Lower leg skin (tissue), 4 donors: ENCODE measurements around the gene FERMT1. TPM values are rescaled to one million over a fixed set of nuclear protein-coding genes. Genes with fewer than 3 reads are reported as not detected.

ENCODE experiments used
- DNase-seq, 2 donors: peaks; one replicate each; pipeline ENCODE4 v3.0.0-alpha.2; 2019; ENCODE audit warnings: low spot score in 2 of 2
- H3K4me3 ChIP-seq: fragments of 200-600 bp; sonication (generic); 2 replicates; pipeline ENCODE4 v1.5.1; 2017; ENCODE audit warnings: mild to moderate bottlenecking, low read depth; ENCODE audit not compliant: poor library complexity, severe bottlenecking
- POLR2A ChIP-seq, 2 donors: fragments of 450-650 bp; IDR thresholded peaks; one replicate each; pipeline ENCODE4 v1.6.1; 2016 to 2017; ENCODE audit warnings: antibody characterized with exemption in 2 of 2, mild to moderate bottlenecking in 1 of 2, moderate library complexity in 1 of 2
- WGBS, 2 donors: methylation state at CpG; one replicate each; pipeline ENCODE4 v1.1.5; 2018; 5-methylcytosine and 5-hydroxymethylcytosine counted together
- intact Hi-C: fragments of 100-400 bp; cut with DNase I; formaldehyde crosslinking; loops from one replicate; pipeline ENCODE4 v1.15.0; 2023; ENCODE audit warnings: low total_unique reads
- total RNA-seq, 4 donors: library from RNA; depleted of rRNA; stranded (reverse); fragments of >200 nt; gene quantifications; one replicate each; pipeline ENCODE4 v1.1.0, GENCODE V29; 2016
- TF ChIP-seq, protein P1 (sequence below), 3 donors: fragments of 450-650 bp; IDR thresholded peaks; one replicate each; pipeline ENCODE4 v1.5.1; 2016; ENCODE audit warnings: antibody characterized with exemption in 3 of 3, mild to moderate bottlenecking in 3 of 3, moderate library complexity in 2 of 3

Gene FERMT1
- total RNA-seq, 4 donors from 2014 or later, result 24.2 to 33.0 (median 27.8) TPM

DNA sequence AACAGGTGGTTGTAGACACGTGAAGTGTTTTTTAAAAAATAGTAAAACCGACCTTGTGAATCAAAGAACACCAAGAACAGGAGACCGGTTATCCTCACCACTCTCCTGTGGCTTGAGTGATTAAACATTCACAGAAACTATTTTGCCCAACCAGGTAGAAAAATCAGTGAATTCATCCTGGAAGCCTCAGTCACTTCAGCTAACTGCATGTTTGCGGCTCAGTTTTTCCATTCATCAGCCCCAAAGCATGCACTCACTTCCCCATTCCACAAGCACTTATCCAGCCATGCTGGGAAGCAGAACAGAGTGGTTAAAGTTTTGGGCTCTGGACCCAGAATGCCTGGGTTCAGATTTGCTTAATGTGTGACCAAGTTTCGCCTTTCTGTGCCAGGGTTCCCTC is 71.3 kb downstream of the FERMT1 start:
- no peak overlapping the region for H3K4me3 ChIP-seq
- DNase-seq, result no peak
- intact Hi-C loops, result no loop called here
- 49 to 53% methylated on average over 5 of the region's 5 CpGs for WGBS, 2 donors
- no peak for TF ChIP-seq POLR2A (IDR thresholded peaks at IDR 0.05)
- TF ChIP-seq, protein P1, sequence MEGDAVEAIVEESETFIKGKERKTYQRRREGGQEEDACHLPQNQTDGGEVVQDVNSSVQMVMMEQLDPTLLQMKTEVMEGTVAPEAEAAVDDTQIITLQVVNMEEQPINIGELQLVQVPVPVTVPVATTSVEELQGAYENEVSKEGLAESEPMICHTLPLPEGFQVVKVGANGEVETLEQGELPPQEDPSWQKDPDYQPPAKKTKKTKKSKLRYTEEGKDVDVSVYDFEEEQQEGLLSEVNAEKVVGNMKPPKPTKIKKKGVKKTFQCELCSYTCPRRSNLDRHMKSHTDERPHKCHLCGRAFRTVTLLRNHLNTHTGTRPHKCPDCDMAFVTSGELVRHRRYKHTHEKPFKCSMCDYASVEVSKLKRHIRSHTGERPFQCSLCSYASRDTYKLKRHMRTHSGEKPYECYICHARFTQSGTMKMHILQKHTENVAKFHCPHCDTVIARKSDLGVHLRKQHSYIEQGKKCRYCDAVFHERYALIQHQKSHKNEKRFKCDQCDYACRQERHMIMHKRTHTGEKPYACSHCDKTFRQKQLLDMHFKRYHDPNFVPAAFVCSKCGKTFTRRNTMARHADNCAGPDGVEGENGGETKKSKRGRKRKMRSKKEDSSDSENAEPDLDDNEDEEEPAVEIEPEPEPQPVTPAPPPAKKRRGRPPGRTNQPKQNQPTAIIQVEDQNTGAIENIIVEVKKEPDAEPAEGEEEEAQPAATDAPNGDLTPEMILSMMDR (IDR thresholded peaks at IDR 0.05), result no peak

DNA sequence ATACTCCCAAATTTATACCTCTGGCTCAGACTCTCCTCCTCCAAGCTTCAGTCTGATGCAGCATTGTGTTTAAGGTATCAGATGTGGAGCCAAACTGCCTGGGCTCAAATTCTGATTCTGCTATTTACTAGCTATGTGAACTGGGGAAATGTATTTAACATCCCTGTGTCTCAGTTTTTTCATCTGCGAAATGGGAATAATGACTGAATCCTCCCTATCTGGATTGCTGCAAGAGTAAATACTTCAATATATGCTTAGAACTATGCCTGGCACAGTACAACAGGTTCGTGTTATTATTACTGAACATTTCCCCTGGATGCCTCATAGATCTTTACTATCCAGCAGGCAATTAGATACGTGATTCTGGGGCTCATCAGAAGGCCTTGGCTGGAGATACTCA is 74.4 kb downstream of the FERMT1 start:
- TF ChIP-seq, protein P1 (IDR thresholded peaks at IDR 0.05), result no peak
- no peak for TF ChIP-seq POLR2A (IDR thresholded peaks at IDR 0.05)
- intact Hi-C loops, result no loop called here
- 88 to 90% methylated on average over 3 of the region's 3 CpGs for whole genome bisulfite sequencing, 2 donors
- H3K4me3 ChIP-seq, result no peak overlapping the region
- no peak for DNase-seq

DNA sequence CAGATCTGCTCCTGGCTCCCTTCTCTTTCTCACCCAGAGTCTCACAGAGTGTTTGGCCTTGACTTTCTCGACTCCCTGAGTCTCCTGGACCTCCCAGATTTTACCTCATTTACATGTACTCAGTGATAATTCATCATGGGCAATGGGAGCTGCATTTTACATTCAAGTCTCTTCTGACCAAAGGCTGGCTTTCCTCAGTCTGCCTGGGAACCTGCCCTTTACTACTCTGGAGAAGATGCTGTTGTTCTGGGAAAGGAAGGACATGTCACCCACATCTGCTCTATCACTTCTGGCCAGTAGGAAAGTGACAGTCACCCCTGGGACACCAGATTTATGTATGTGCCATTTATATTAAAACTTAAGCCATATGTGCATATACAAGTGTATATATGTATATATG is 76.4 kb downstream of the FERMT1 start:
- no peak for DNase-seq
- no peak overlapping the region for H3K4me3 ChIP-seq
- intact Hi-C loops, result no loop called here
- WGBS, 2 donors, result 60 to 67% methylated on average over 1 of the region's 1 CpG
- TF ChIP-seq, protein P1 (IDR thresholded peaks at IDR 0.05), result no peak

DNA sequence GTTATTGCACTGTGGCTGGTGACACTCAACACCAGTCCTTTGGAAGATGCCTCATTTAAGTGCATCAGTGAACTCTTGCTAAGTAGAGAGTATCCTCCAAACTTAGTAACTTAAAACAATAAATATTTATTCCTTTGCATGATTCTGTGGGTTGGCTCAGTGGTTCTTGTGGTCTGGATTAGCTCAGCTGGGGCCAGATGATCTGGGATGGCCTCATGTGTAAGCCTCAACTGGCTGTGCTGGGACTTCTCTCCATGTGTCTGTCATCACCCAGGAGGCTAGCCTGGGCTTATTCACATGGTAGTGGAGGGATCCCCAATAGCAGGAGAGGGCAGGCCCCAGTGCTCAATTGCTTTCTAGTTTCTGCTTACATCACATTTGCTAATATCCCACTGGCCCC is 77.3 kb downstream of the FERMT1 start:
- TF ChIP-seq POLR2A (IDR thresholded peaks at IDR 0.05), result no peak
- intact Hi-C loops, result no loop called here
- peak in 1 of 2 donors; percentile 42 for DNase-seq
- H3K4me3 ChIP-seq, result no peak overlapping the region

DNA sequence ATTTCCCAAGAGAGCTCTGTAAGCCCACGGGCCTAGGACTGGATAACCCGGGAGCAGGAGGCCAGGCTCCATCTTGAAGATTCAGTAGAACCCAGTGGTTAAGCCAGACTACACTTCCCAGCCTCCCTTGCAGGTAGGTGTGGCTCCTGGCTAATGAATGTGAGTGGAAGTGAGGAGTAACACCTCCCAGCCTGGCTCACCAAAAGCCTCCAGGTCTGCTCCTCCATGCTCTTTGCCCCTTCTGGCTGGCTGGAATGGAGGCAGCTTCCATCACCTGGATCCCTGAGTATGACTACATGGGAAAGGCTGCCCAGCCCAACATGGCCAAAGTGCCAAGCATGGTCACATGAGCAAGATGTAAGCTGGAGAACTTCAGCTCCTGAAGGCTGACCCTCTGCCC is 78.7 kb downstream of the FERMT1 start:
- WGBS, 2 donors, result 79 to 96% methylated on average over 2 of the region's 2 CpGs
- DNase-seq, result no peak
- intact Hi-C loops, result no loop called here
- no peak overlapping the region for H3K4me3 ChIP-seq
- TF ChIP-seq POLR2A (IDR thresholded peaks at IDR 0.05), result no peak
- TF ChIP-seq, protein P1 (IDR thresholded peaks at IDR 0.05), result no peak

DNA sequence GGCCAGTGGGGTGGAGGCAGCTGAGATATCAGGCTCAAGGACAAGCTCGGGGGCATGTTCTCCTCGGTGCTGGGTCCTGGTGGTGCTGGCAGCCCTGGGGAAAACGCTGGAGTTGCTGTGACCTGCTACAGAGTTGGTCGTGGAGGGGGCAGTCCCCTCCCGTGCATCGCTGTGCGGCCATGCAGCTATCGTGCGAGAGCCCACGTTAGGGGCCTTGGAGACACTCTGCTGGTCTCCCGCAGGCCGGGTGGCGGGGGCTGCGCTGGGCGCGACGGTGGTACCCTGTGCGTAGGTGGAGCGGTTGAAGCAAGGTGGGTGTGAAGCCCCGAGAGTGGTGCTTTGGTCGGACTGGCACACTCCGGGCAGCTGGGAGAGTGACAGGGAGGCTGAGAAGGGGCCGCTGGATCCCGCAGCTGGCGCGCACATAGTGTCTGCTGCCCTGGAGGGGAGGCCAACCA is 81.0 kb downstream of the FERMT1 start:
- WGBS, 2 donors, result 93% methylated on average over 25 to 26 of the region's 26 CpGs
- intact Hi-C loops, result no loop called here
- H3K4me3 ChIP-seq, result no peak overlapping the region
- DNase-seq, result no peak
- TF ChIP-seq, protein P1 (IDR thresholded peaks at IDR 0.05), result no peak
- no peak for TF ChIP-seq POLR2A (IDR thresholded peaks at IDR 0.05)
